Activated CD4-positive, CD25-positive, alpha-beta regulatory T cell treated with anti-CD3 and anti-CD28 coated beads, Interleukin-2, amount 50 U/mL, for 24 hours (primary cell): Measurements from ENCODE around the gene PARD3B.
A peak's percentile ranks its signal among the peaks of the same experiment; 100 is the strongest.

Source experiments
- ATAC-seq, 2 donors: fragments of 150-1000 bp; cut with Tn5 transposase; one replicate each; pipeline ENCODE4 v1.10.0; 2021; ENCODE audit warnings: mild to moderate bottlenecking in 1 of 2, moderate library complexity in 1 of 2

Gene PARD3B

GRCh38 chr2:204544961-204545860, at the start of gene PARD3B:
Gene PARD3B, plus strand, starts transcription at chr2:204545475. Its CDS starts 525 bp downstream, at chr2:204546000.
- peak; percentile 68 to 69 for ATAC-seq

- no peak for ATAC-seq
Measured at GRCh38 chr2:204496779-204497178, 48.5 kb upstream of the PARD3B start.

GRCh38 chr2:204497855-204498254, 47.4 kb upstream of the PARD3B start:
- no peak for ATAC-seq

GRCh38 chr2:204498291-204498690, 47.0 kb upstream of the PARD3B start:
- ATAC-seq = no peak

- no peak for ATAC-seq
Measured at GRCh38 chr2:204503869-204504268, 41.4 kb upstream of the PARD3B start.

- ATAC-seq = no peak
Measured at GRCh38 chr2:204504594-204504993, 40.7 kb upstream of the PARD3B start.

GRCh38 chr2:204505488-204505887, 39.8 kb upstream of the PARD3B start:
- ATAC-seq = no peak

GRCh38 chr2:204505946-204506345, 39.3 kb upstream of the PARD3B start:
- no peak for ATAC-seq

GRCh38 chr2:204507636-204508035, 37.6 kb upstream of the PARD3B start:
- no peak for ATAC-seq

- ATAC-seq = no peak
Measured at GRCh38 chr2:204510709-204511420, 34.4 kb upstream of the PARD3B start.

- ATAC-seq = no peak
Measured at GRCh38 chr2:204514439-204514838, 30.8 kb upstream of the PARD3B start.

GRCh38 chr2:204515416-204515815, 29.9 kb upstream of the PARD3B start:
- ATAC-seq = no peak

GRCh38 chr2:204517154-204517553, 28.1 kb upstream of the PARD3B start:
- no peak for ATAC-seq

- ATAC-seq = no peak
Measured at GRCh38 chr2:204529795-204530463, 15.3 kb upstream of the PARD3B start.

- ATAC-seq = no peak
Measured at GRCh38 chr2:204530464-204530805, 14.8 kb upstream of the PARD3B start.

GRCh38 chr2:204533629-204534370, 11.5 kb upstream of the PARD3B start:
- no peak for ATAC-seq

- no peak for ATAC-seq
Measured at GRCh38 chr2:204535356-204535755, 9.9 kb upstream of the PARD3B start.

- ATAC-seq = no peak
Measured at GRCh38 chr2:204535764-204536163, 9.5 kb upstream of the PARD3B start.

GRCh38 chr2:204538182-204539018, 6.9 kb upstream of the PARD3B start:
- no peak for ATAC-seq

GRCh38 chr2:204539019-204539385, 6.3 kb upstream of the PARD3B start:
- no peak for ATAC-seq

- no peak for ATAC-seq
Measured at GRCh38 chr2:204541637-204542036, 3.6 kb upstream of the PARD3B start.
